H9 (cell line): Measurements from ENCODE around the gene AMER1. TPM values are rescaled to one million over a fixed set of nuclear protein-coding genes. Genes with fewer than 3 reads are reported as not detected.

Source experiments
- DNase-seq: peaks from one replicate; pipeline ENCODE4 v3.0.0-alpha.2; 2017
- H2AFZ ChIP-seq: one replicate; pipeline ENCODE4 v1.6.1; 2013; ENCODE audit warnings: mild to moderate bottlenecking, low read length, control low read depth, moderate library complexity
- H2AK5ac ChIP-seq: 2 replicates; pipeline ENCODE4 v1.6.1; 2013; ENCODE audit warnings: low read length, control low read depth, mixed read lengths; ENCODE audit not compliant: insufficient read length
- H2BK120ac ChIP-seq: one replicate; pipeline ENCODE4 v1.6.1; 2013; ENCODE audit warnings: low read depth, mild to moderate bottlenecking, low read length, control low read depth, inconsistent platforms; ENCODE audit not compliant: poor library complexity, severe bottlenecking
- H2BK12ac ChIP-seq: 2 replicates; pipeline ENCODE4 v1.6.1; 2013; ENCODE audit warnings: low read length, control low read depth, mixed read lengths, low read depth; ENCODE audit not compliant: insufficient read length
- H2BK15ac ChIP-seq: 2 replicates; pipeline ENCODE4 v1.6.1; 2013; ENCODE audit warnings: low read depth, low read length, control low read depth
- H2BK20ac ChIP-seq: one replicate; pipeline ENCODE4 v1.6.1; 2013; ENCODE audit warnings: low read depth, mild to moderate bottlenecking, low read length, control low read depth, inconsistent platforms; ENCODE audit not compliant: poor library complexity, severe bottlenecking
- H2BK5ac ChIP-seq: 2 replicates; pipeline ENCODE4 v1.6.1; 2013; ENCODE audit warnings: low read length, control low read depth, mixed read lengths; ENCODE audit not compliant: insufficient read length
- H3K14ac ChIP-seq: 2 replicates; pipeline ENCODE4 v1.6.1; 2013; ENCODE audit warnings: low read length, control low read depth; ENCODE audit not compliant: insufficient read depth
- H3K18ac ChIP-seq: 2 replicates; pipeline ENCODE4 v1.6.1; 2013; ENCODE audit warnings: low read depth, mild to moderate bottlenecking, mixed read lengths, low read length, control low read depth; ENCODE audit not compliant: insufficient read length
- H3K23ac ChIP-seq: 2 replicates; pipeline ENCODE4 v1.6.1; 2013; ENCODE audit warnings: low read length, control low read depth, mixed read lengths, low read depth; ENCODE audit not compliant: insufficient read length
- H3K23me2 ChIP-seq: 2 replicates; pipeline ENCODE4 v1.6.1; 2013; ENCODE audit warnings: low read depth, mild to moderate bottlenecking, mixed read lengths, low read length, control low read depth; ENCODE audit not compliant: insufficient read length, poor library complexity, severe bottlenecking
- H3K27ac ChIP-seq: 2 replicates; pipeline ENCODE4 v1.5.1; 2013; ENCODE audit warnings: low read length, control low read depth, mixed read lengths, low read depth; ENCODE audit not compliant: insufficient read length
- H3K27me3 ChIP-seq: 2 replicates; pipeline ENCODE4 v1.6.1; 2013; ENCODE audit warnings: low read length, control low read depth, inconsistent platforms; ENCODE audit not compliant: insufficient read depth
- H3K4ac ChIP-seq: 2 replicates; pipeline ENCODE4 v1.6.1; 2013; ENCODE audit warnings: low read depth, mild to moderate bottlenecking, control low read depth, inconsistent platforms, low read length, moderate library complexity
- H3K4me1 ChIP-seq: 2 replicates; pipeline ENCODE4 v1.6.1; 2013; ENCODE audit warnings: low read length, control low read depth, inconsistent platforms; ENCODE audit not compliant: insufficient read depth
- H3K4me2 ChIP-seq: 2 replicates; pipeline ENCODE4 v1.6.1; 2013; ENCODE audit warnings: low read length, control low read depth, mixed read lengths; ENCODE audit not compliant: insufficient read length, insufficient read depth
- H3K56ac ChIP-seq: 2 replicates; pipeline ENCODE4 v1.6.1; 2013; ENCODE audit warnings: low read depth, mild to moderate bottlenecking, mixed read lengths, low read length, control low read depth; ENCODE audit not compliant: insufficient read length
- H3K79me1 ChIP-seq: 2 replicates; pipeline ENCODE4 v1.6.1; 2013; ENCODE audit warnings: low read depth, mild to moderate bottlenecking, moderate library complexity, low read length, control low read depth, inconsistent platforms; ENCODE audit not compliant: insufficient read depth, poor library complexity, severe bottlenecking
- H3K79me2 ChIP-seq: 2 replicates; pipeline ENCODE4 v1.6.1; 2013; ENCODE audit warnings: low read length, control low read depth, inconsistent platforms; ENCODE audit not compliant: insufficient read depth
- H3K9ac ChIP-seq: 2 replicates; pipeline ENCODE4 v1.6.1; 2013; ENCODE audit warnings: low read length, control low read depth, mixed read lengths; ENCODE audit not compliant: insufficient read length; ENCODE audit errors: extremely low read depth
- H3K9me3 ChIP-seq: one replicate; pipeline ENCODE4 v1.6.1; 2013; ENCODE audit warnings: low read depth, low read length, inconsistent platforms; ENCODE audit not compliant: control insufficient read depth
- H3T11ph ChIP-seq: one replicate; pipeline ENCODE4 v1.6.1; 2013; ENCODE audit warnings: mild to moderate bottlenecking, low read length, control low read depth, inconsistent platforms
- H4K20me1 ChIP-seq: one replicate; pipeline ENCODE4 v1.6.1; 2013; ENCODE audit not compliant: control insufficient read depth, insufficient read length, insufficient read depth
- H4K5ac ChIP-seq: 2 replicates; pipeline ENCODE4 v1.6.1; 2013; ENCODE audit warnings: low read depth, mild to moderate bottlenecking, mixed read lengths, low read length, control low read depth; ENCODE audit not compliant: insufficient read length
- H4K8ac ChIP-seq: replicated peaks from 2 replicates; pipeline ENCODE4 v1.6.1; 2013; ENCODE audit warnings: low read length, control low read depth, mixed read lengths, low read depth; ENCODE audit not compliant: insufficient read length
- H4K91ac ChIP-seq: 2 replicates; pipeline ENCODE4 v1.6.1; 2013; ENCODE audit warnings: low read depth, mild to moderate bottlenecking, moderate library complexity, mixed read lengths, low read length, control low read depth; ENCODE audit not compliant: insufficient read length
- H3K27ac Mint-ChIP-seq, 3 experiments: 2 replicates in 2 of 3; 3 replicates in 1 of 3; pipeline ENCODE4 v1.8.0; 2020 to 2021; ENCODE audit warnings: mixed read lengths in 3 of 3, mild to moderate bottlenecking in 1 of 3, moderate library complexity in 1 of 3
- H3K27me3 Mint-ChIP-seq: 2 replicates; pipeline ENCODE4 v1.8.0; 2021; ENCODE audit warnings: low read depth, mild to moderate bottlenecking, moderate library complexity, mixed read lengths
- H3K36me3 Mint-ChIP-seq, 3 experiments: 2 replicates in 2 of 3; 3 replicates in 1 of 3; pipeline ENCODE4 v1.8.0; 2020 to 2021; ENCODE audit warnings: low read depth in 3 of 3, mixed read lengths in 3 of 3; ENCODE audit not compliant: insufficient read depth in 1 of 3
- H3K4me1 Mint-ChIP-seq, 2 experiments: 2 replicates each; pipeline ENCODE4 v1.8.0; 2020; ENCODE audit warnings: mixed read lengths in 2 of 2
- H3K4me3 Mint-ChIP-seq, 2 experiments: 2 replicates in 1 of 2; 3 replicates in 1 of 2; pipeline ENCODE4 v1.8.0; 2020 to 2021; ENCODE audit warnings: mild to moderate bottlenecking in 2 of 2, mixed read lengths in 2 of 2, moderate library complexity in 1 of 2
- H3K9me3 Mint-ChIP-seq, 2 experiments: 2 replicates in 1 of 2; 3 replicates in 1 of 2; pipeline ENCODE4 v1.8.0; 2020; ENCODE audit warnings: mild to moderate bottlenecking in 2 of 2, mixed read lengths in 2 of 2, moderate library complexity in 1 of 2
- WGBS: extraction: QIAGEN DNeasy Blood & Tissue Kit; methylation state at CpG from one replicate; pipeline ENCODE4 v1.1.7; 2013; ENCODE audit warnings: missing lambda C conversion rate, low lambda C conversion rate, mixed read lengths; ENCODE audit not compliant: insufficient read length; ENCODE audit errors: extremely low coverage; 5-methylcytosine and 5-hydroxymethylcytosine counted together
- total RNA-seq: library from RNA; stranded (reverse); gene quantifications from 2 replicates; pipeline ENCODE4 v1.2.1, GENCODE V29; 2021
- TF ChIP-seq, protein P1 (sequence below): fragments of 200-600 bp; sonication (generic); conservative IDR thresholded peaks from 3 replicates; pipeline ENCODE4 v1.8.0; 2021; ENCODE audit warnings: antibody characterized with exemption, mild to moderate bottlenecking

Gene AMER1
- total RNA-seq, 1 experiment from 2014 or later, result 6.2 TPM

DNA sequence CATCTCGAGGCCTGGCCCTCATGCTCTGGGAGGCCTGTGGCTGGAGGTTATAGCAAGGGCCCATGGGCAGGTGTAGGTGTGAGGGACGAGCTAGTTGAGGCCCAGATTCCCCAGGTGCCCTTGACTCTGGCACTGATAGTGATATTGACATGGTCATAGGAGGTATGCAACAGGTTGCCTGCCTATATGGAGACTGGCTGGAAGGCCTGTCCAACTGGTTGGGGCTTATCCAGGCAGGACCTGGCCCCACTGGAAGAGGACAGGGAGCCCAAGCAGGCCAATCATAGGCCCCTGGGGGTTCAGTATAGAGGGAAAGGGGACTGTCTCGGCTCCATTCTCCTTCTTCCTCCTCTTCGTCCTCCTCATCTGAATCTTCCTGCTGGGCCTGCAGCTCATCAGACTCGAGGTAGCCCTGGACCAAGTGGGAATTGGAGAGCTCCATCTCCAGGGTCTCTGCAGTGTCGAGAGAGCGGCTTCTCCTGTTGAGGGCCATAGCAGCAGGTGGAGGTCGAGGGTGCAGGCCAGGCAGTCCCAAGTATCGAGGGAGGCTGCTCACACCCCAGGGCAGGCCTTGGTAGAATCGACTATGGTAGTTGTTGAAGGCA lies 15.3 kb downstream of the AMER1 start:
- Histone ChIP-seq H3K23me2 (no peaks in the 10 kb centered on the region), H3K27ac (no peak overlapping the region), H3K14ac (no peak overlapping the region), H2BK12ac (no peak overlapping the region), H3K56ac (no peak overlapping the region), H4K91ac (no peak overlapping the region), H2AFZ (no peak overlapping the region), H2AK5ac (no peak overlapping the region), H4K8ac (no peak overlapping the region), H3T11ph (no peak overlapping the region), H2BK5ac (no peak overlapping the region), H3K79me1 (no peaks in the 10 kb centered on the region), H2BK15ac (no peak overlapping the region), H3K9ac (no peak overlapping the region), H3K79me2 (no peaks in the 10 kb centered on the region), H4K20me1 (no peaks in the 10 kb centered on the region), H3K4me2 (no peak overlapping the region), H3K27me3 (no peaks in the 10 kb centered on the region), H3K4ac (no peak overlapping the region), H2BK20ac (no peak overlapping the region), H3K23ac (no peak overlapping the region), H2BK120ac (no peak overlapping the region), H4K5ac (no peak overlapping the region), H3K4me1 (no peaks in the 10 kb centered on the region), H3K9me3 (peaks cover 52% of the 10 kb centered on the region), H3K18ac (no peak overlapping the region)
- peaks cover 22 to 30% (median 28%) of the 10 kb centered on the region in 3 experiments for H3K36me3 Mint-ChIP-seq
- no peak overlapping the region for H3K4me3 Mint-ChIP-seq
- DNase-seq, result no peak
- peaks cover 71 to 74% of the 10 kb centered on the region in 2 experiments for H3K9me3 Mint-ChIP-seq
- H3K27me3 Mint-ChIP-seq, result no peaks in the 10 kb centered on the region; the same call in 1 of the 2 replicates
- H3K4me1 Mint-ChIP-seq, result peaks cover 3% of the 10 kb centered on the region in 2 experiments; a peak in 1 of 4 replicates
- H3K27ac Mint-ChIP-seq, result no peak overlapping the region
- TF ChIP-seq, protein P1, sequence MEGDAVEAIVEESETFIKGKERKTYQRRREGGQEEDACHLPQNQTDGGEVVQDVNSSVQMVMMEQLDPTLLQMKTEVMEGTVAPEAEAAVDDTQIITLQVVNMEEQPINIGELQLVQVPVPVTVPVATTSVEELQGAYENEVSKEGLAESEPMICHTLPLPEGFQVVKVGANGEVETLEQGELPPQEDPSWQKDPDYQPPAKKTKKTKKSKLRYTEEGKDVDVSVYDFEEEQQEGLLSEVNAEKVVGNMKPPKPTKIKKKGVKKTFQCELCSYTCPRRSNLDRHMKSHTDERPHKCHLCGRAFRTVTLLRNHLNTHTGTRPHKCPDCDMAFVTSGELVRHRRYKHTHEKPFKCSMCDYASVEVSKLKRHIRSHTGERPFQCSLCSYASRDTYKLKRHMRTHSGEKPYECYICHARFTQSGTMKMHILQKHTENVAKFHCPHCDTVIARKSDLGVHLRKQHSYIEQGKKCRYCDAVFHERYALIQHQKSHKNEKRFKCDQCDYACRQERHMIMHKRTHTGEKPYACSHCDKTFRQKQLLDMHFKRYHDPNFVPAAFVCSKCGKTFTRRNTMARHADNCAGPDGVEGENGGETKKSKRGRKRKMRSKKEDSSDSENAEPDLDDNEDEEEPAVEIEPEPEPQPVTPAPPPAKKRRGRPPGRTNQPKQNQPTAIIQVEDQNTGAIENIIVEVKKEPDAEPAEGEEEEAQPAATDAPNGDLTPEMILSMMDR, result no peak
- no CpG with 5 or more reads among the region's 10 CpGs for WGBS
